K562 (cell line): ENCODE data around the gene EPHX1. TPM values are rescaled to one million over a fixed set of nuclear protein-coding genes. Genes with fewer than 3 reads are reported as not detected.

Experiments used
- ATAC-seq: fragments of 200-7000 bp; cut with Tn5 transposase; 3 replicates; pipeline ENCODE4 v1.9.1; 2020; ENCODE audit warnings: moderate library complexity
- BruUV-seq: library from RNA; stranded (reverse); fragments of 400-500 nt; replicated peaks from 2 replicates; lab custom pipeline; 2021; lab: Mats Ljungman, UMichigan
- CTCF ChIA-PET: fragments of 300-600 bp; formaldehyde crosslinking; extraction: SDS; loops from one replicate; lab custom pipeline; 2021; ENCODE audit warnings: low intra/inter-chr PET ratio; lab: Yijun Ruan, JAX
- POLR2A ChIA-PET: fragments of 300-600, 350-650 bp; sonication (Branson Sonifier 250); formaldehyde crosslinking; extraction: SDS; loops from one replicate; lab custom pipeline; 2021; ENCODE audit warnings: antibody characterized with exemption, inconsistent platforms; lab: Yijun Ruan, JAX
- DNase-seq, 4 experiments: peaks; one replicate each; pipeline versions ENCODE4 v3.0.0 to v3.0.0-alpha.2; 2011 to 2018; ENCODE audit warnings: low spot score in 3 of 4, mixed read lengths in 3 of 4; ENCODE audit errors: extremely low read depth in 1 of 4
- FAIRE-seq: peaks from 2 replicates; lab custom pipeline; 2011; peaks lifted over from hg19 to GRCh38; lab: Jason Lieb, UNC
- H2AFZ ChIP-seq: 2 replicates; pipeline ENCODE4 v1.6.0; 2011; ENCODE audit warnings: low read depth, low read length, control low read depth, inconsistent platforms
- H3K27ac ChIP-seq: fragments of 200-600 bp; 3 replicates; pipeline ENCODE4 v1.8.0; 2011; ENCODE audit warnings: low read depth, mild to moderate bottlenecking, control low read depth, inconsistent platforms, low read length, moderate library complexity, mixed read lengths; ENCODE audit errors: extremely low read depth
- H3K27me3 ChIP-seq, 2 experiments: fragments of 300-600 bp in 1 of 2; 2 replicates in 1 of 2; 3 replicates in 1 of 2; pipeline versions ENCODE4 v1.6.0 to v1.8.0; 2011; ENCODE audit warnings: inconsistent platforms in 2 of 2, low read length in 2 of 2, mild to moderate bottlenecking in 1 of 2, mixed read lengths in 1 of 2, moderate library complexity in 1 of 2; ENCODE audit not compliant: control insufficient read depth in 2 of 2, insufficient read depth in 2 of 2
- H3K36me3 ChIP-seq: fragments of 300-600 bp; 3 replicates; pipeline ENCODE4 v1.8.0; 2011; ENCODE audit warnings: mild to moderate bottlenecking, low read length, inconsistent platforms; ENCODE audit not compliant: control insufficient read depth, insufficient read depth
- H3K4me1 ChIP-seq, 2 experiments: fragments of 200-600 bp in 1 of 2; replicated peaks in 1 of 2; 2 replicates in 1 of 2; 3 replicates in 1 of 2; pipeline versions ENCODE4 v1.5.1 to v1.8.0; 2011; ENCODE audit warnings: inconsistent platforms in 2 of 2, low read length in 2 of 2, mild to moderate bottlenecking in 1 of 2, mixed read lengths in 1 of 2, moderate library complexity in 1 of 2; ENCODE audit not compliant: control insufficient read depth in 2 of 2, insufficient read depth in 2 of 2
- H3K4me2 ChIP-seq: 2 replicates; pipeline ENCODE4 v1.6.1; 2011; ENCODE audit warnings: low read length, control low read depth, inconsistent platforms, mixed read lengths; ENCODE audit not compliant: insufficient read depth
- H3K4me3 ChIP-seq: fragments of 200-600 bp; sonication (generic), shearing (Covaris generic); 2 replicates; pipeline ENCODE4 v1.5.1; 2016; ENCODE audit warnings: control low read depth, inconsistent platforms
- H3K79me2 ChIP-seq: fragments of 200-600 bp; 3 replicates; pipeline ENCODE4 v1.8.0; 2011; ENCODE audit warnings: low read length, inconsistent platforms; ENCODE audit not compliant: control insufficient read depth, insufficient read depth
- H3K9ac ChIP-seq, 2 experiments: 2 replicates each; pipeline versions ENCODE4 v1.6.0 to v1.6.1; 2011; ENCODE audit warnings: low read depth in 2 of 2, low read length in 2 of 2, control low read depth in 1 of 2, inconsistent platforms in 1 of 2, mild to moderate bottlenecking in 1 of 2, mixed read lengths in 1 of 2; ENCODE audit not compliant: insufficient read depth in 1 of 2
- H3K9me1 ChIP-seq: one replicate; pipeline ENCODE4 v1.6.0; 2011; ENCODE audit warnings: inconsistent platforms, mild to moderate bottlenecking, low read length, moderate library complexity; ENCODE audit not compliant: control insufficient read depth, insufficient read depth
- H3K9me3 ChIP-seq: replicated peaks from 2 replicates; pipeline ENCODE4 v1.5.1; 2011; ENCODE audit warnings: low read depth, low read length, inconsistent platforms; ENCODE audit not compliant: control insufficient read depth, insufficient read depth
- H4K20me1 ChIP-seq: replicated peaks from 2 replicates; pipeline ENCODE4 v1.6.1; 2011; ENCODE audit warnings: low read length, inconsistent platforms, mixed read lengths; ENCODE audit not compliant: control insufficient read depth, insufficient read depth
- CBX2 ChIP-seq: fragments of 200-600 bp; sonication (generic); IDR thresholded peaks from one replicate; pipeline ENCODE4 v1.6.1; 2012; ENCODE audit warnings: mild to moderate bottlenecking, low read length, inconsistent platforms; ENCODE audit not compliant: insufficient read depth, poor library complexity, severe bottlenecking
- GABPA ChIP-seq: fragments of 200-800 bp; sonication (Bioruptor generic); conservative IDR thresholded peaks from 2 replicates; pipeline ENCODE4 v1.6.1; 2016; ENCODE audit warnings: low read depth, missing genetic modification characterization, missing compliant biosample characterization
- GTF2F1 ChIP-seq: IDR thresholded peaks from 2 replicates; pipeline ENCODE4 v1.6.1; 2011; ENCODE audit warnings: low read depth, low read length, improper control_type of control experiment
- HMBOX1 ChIP-seq: sonication (generic); IDR thresholded peaks from 2 replicates; pipeline ENCODE4 v1.6.1; 2016
- MBD2 ChIP-seq: sonication (generic); IDR thresholded peaks from 2 replicates; pipeline ENCODE4 v1.6.1; 2016; ENCODE audit warnings: low read depth, borderline replicate concordance
- RBM22 ChIP-seq: fragments of 200-400 bp; formaldehyde crosslinking; IDR thresholded peaks from 2 replicates; pipeline ENCODE4 v1.6.1; 2018; ENCODE audit warnings: low read length, low read depth; ENCODE audit not compliant: poor library complexity, severe bottlenecking
- RNF2 ChIP-seq: sonication (generic); IDR thresholded peaks from 2 replicates; pipeline ENCODE4 v1.6.1; 2016
- TEAD4 ChIP-seq, 2 experiments: sonication (generic) in 1 of 2; formaldehyde crosslinking in 1 of 2; IDR thresholded peaks; 2 replicates each; pipeline versions ENCODE4 v1.6.1 to v1.8.0; 2012 to 2022; ENCODE audit warnings: borderline replicate concordance in 1 of 2, inconsistent platforms in 1 of 2, low read length in 1 of 2, mild to moderate bottlenecking in 1 of 2, missing genetic modification reagents in 1 of 2
- TRIM28 ChIP-seq: fragments of 450-650 bp; IDR thresholded peaks from 2 replicates; pipeline ENCODE4 v1.6.1; 2017
- ZNF165 ChIP-seq: fragments of 250-450 bp; sonication (Bioruptor Pico); IDR thresholded peaks from 2 replicates; pipeline ENCODE4 v1.4.0; 2020; ENCODE audit warnings: borderline replicate concordance
- ZNF212 ChIP-seq: fragments of 450-650 bp; formaldehyde crosslinking; IDR thresholded peaks from 2 replicates; pipeline ENCODE4 v1.4.0; 2020; ENCODE audit warnings: mild to moderate bottlenecking
- ZNF561 ChIP-seq: fragments of 450-650 bp; formaldehyde crosslinking; conservative IDR thresholded peaks from 2 replicates; pipeline ENCODE4 v1.4.0; 2020; ENCODE audit warnings: mild to moderate bottlenecking, moderate library complexity
- ZNF780A ChIP-seq: fragments of 250-450 bp; sonication (Bioruptor Pico); IDR thresholded peaks from 2 replicates; pipeline ENCODE4 v1.5.0; 2021; ENCODE audit warnings: mild to moderate bottlenecking
- WGBS: fragments of 100-300 bp; shearing (Covaris generic); methylation state at CpG from one replicate; pipeline ENCODE4 v1.1.6; 2016; ENCODE audit warnings: low coverage, mixed read lengths; ENCODE audit not compliant: insufficient coverage; ENCODE audit errors: missing lambda C conversion rate; 5-methylcytosine and 5-hydroxymethylcytosine counted together
- in situ Hi-C: fragments of 300-500 bp; cut with MboI; formaldehyde crosslinking; loops from 4 replicates; pipeline ENCODE4 v1.15.0; 2018; ENCODE audit warnings: inconsistent platforms, mixed read lengths
- intact Hi-C: fragments of 100-400 bp; cut with micrococcal nuclease; formaldehyde crosslinking; loops from 2 replicates; pipeline ENCODE4 v1.14.2; 2022
- polyA plus RNA-seq, 8 experiments: library from polyadenylated mRNA; depleted of rRNA in 4 of 8; stranded (reverse) in 5 of 8; unstranded in 3 of 8; fragments of >200 nt; fragmentation: Nextera tagmentation in 2 of 8; fragmentation: Illumina TruSeq in 1 of 8; extraction: Ambion mirVana in 2 of 8; extraction: Trizol in 1 of 8; gene quantifications; 2 replicates each; pipeline versions ENCODE4 v1.2.1 to v1.2.3, GENCODE V29; 2011 to 2014; ENCODE audit warnings: inconsistent platforms in 1 of 8, missing spikeins in 1 of 8
- total RNA-seq, 7 experiments: library from RNA; depleted of rRNA in 6 of 7; stranded (reverse); fragments of >200 nt in 6 of 7; fragmentation: Illumina TruSeq in 2 of 7; extraction: Trizol in 2 of 7; gene quantifications; 2 replicates each; pipeline versions ENCODE4 v1.2.1 to v1.2.3, GENCODE V29; 2011 to 2021; ENCODE audit warnings: low replicate concordance in 1 of 7
- TF ChIP-seq, protein P1 (sequence below): IDR thresholded peaks from 2 replicates; pipeline ENCODE4 v1.6.1; 2014; ENCODE audit warnings: antibody characterized with exemption
- TF ChIP-seq, protein P2 (sequence below): sonication (generic); formaldehyde crosslinking; IDR thresholded peaks from 2 replicates; pipeline ENCODE4 v1.5.0; 2020; ENCODE audit warnings: missing genetic modification reagents
- TF ChIP-seq, protein P3 (sequence below): fragments of 450-650 bp; formaldehyde crosslinking; IDR thresholded peaks from 2 replicates; pipeline ENCODE4 v1.4.0; 2022; ENCODE audit warnings: mild to moderate bottlenecking, moderate library complexity
- TF ChIP-seq, protein P4 (sequence below): fragments of 450-650 bp; IDR thresholded peaks from 2 replicates; pipeline ENCODE4 v1.7.0; 2016; ENCODE audit warnings: borderline replicate concordance

EPHX1 gene
- total and polyA plus RNA-seq, 9 of the 15 experiments (the other 6 are each of a cell fraction or from before 2014, with no cell fraction given), result 0.21 to 27.0 (median 6.7) TPM

DNA sequence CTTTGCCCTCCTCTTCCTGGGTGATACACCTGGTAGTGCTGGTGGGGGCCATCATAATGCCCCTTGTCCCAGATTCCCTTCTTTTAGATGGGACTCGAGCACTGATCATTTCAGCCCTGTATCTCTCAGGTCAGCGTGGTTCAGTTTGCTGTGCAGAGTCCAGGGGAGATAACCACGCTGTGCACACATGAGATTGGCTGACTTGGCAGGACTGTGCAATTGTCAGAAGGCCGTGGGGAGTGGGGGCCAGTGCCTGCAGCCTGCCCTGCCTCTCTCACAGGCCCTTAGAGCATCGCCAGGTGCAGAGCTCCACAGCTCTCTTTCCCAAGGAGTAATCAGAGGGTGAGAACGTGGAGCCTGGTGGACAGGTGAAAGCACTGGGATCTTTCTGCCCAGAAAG lies 15.2 kb downstream of the EPHX1 start:
- POLR2A ChIA-PET, result interaction anchor here (0.5 to 2.2 kb wide), 4 partner anchors 11 to 47 kb away, joined by 3 to 8 read pairs (median 7); partner anchors contain the start of gene SRP9
- FAIRE-seq (peak; percentile 86), ATAC-seq (peak; percentile 83), DNase-seq (peak in 3 of 4 experiments; percentile 28 to 63 (median 54))
- H3K36me3 ChIP-seq, result no peaks in the 10 kb centered on the region
- no peak overlapping the region for H2AFZ ChIP-seq
- 8% methylated on average over 6 of the region's 6 CpGs for WGBS
- in situ Hi-C loops, result no loop called here
- H3K27me3 ChIP-seq, result no peaks in the 10 kb centered on the region
- no TSS peak for BruUV-seq
- H3K9me1 ChIP-seq, result peaks cover 5% of the 10 kb centered on the region
- H3K27ac ChIP-seq, result no peak overlapping the region
- intact Hi-C loops, result no loop called here
- no peaks in the 10 kb centered on the region for H3K79me2 ChIP-seq
- H3K4me2 ChIP-seq, result no peak overlapping the region; the same call in 1 of the 2 replicates
- CTCF ChIA-PET, result no interaction called here
- peak overlapping the region in 1 of 2 experiments; percentile 86; a peak in 2 of 4 replicates for H3K9ac ChIP-seq
- no peaks in the 10 kb centered on the region for H3K9me3 ChIP-seq
- H4K20me1 ChIP-seq, result no peaks in the 10 kb centered on the region; the same call in none of the 2 replicates
- no peak overlapping the region for H3K4me3 ChIP-seq
- H3K4me1 ChIP-seq, result peaks cover 24 to 40% of the 10 kb centered on the region in 2 experiments; a peak in 4 of 5 replicates
- TF ChIP-seq TRIM28 (no peak), RNF2 (no peak), ZNF165 (CRISPR knock-in tag) (no peak), ZNF212 (CRISPR knock-in tag) (no peak), HMBOX1 (no peak), ZNF780A (CRISPR knock-in tag) (no peak), GTF2F1 (no peak), CBX2 (no peak), GABPA (no peak), TEAD4 (IDR thresholded peaks at IDR 0.05; ENCODE audit: low read length) (peak; percentile 31; the same call in 1 of the 2 replicates), TEAD4 (CRISPR knock-in tag; IDR thresholded peaks at IDR 0.05; ENCODE audit: borderline replicate concordance) (no peak), MBD2 (no peak), RBM22 (no peak), ZNF561 (CRISPR knock-in tag) (no peak)
- TF ChIP-seq, protein P1, sequence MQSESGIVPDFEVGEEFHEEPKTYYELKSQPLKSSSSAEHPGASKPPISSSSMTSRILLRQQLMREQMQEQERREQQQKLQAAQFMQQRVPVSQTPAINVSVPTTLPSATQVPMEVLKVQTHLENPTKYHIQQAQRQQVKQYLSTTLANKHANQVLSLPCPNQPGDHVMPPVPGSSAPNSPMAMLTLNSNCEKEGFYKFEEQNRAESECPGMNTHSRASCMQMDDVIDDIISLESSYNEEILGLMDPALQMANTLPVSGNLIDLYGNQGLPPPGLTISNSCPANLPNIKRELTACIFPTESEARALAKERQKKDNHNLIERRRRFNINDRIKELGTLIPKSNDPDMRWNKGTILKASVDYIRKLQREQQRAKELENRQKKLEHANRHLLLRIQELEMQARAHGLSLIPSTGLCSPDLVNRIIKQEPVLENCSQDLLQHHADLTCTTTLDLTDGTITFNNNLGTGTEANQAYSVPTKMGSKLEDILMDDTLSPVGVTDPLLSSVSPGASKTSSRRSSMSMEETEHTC, result no peak
- TF ChIP-seq, protein P2, sequence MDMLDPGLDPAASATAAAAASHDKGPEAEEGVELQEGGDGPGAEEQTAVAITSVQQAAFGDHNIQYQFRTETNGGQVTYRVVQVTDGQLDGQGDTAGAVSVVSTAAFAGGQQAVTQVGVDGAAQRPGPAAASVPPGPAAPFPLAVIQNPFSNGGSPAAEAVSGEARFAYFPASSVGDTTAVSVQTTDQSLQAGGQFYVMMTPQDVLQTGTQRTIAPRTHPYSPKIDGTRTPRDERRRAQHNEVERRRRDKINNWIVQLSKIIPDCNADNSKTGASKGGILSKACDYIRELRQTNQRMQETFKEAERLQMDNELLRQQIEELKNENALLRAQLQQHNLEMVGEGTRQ (CRISPR knock-in tag), result no peak
- TF ChIP-seq, protein P3, sequence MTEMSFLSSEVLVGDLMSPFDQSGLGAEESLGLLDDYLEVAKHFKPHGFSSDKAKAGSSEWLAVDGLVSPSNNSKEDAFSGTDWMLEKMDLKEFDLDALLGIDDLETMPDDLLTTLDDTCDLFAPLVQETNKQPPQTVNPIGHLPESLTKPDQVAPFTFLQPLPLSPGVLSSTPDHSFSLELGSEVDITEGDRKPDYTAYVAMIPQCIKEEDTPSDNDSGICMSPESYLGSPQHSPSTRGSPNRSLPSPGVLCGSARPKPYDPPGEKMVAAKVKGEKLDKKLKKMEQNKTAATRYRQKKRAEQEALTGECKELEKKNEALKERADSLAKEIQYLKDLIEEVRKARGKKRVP (CRISPR knock-in tag), result no peak
- TF ChIP-seq, protein P4, sequence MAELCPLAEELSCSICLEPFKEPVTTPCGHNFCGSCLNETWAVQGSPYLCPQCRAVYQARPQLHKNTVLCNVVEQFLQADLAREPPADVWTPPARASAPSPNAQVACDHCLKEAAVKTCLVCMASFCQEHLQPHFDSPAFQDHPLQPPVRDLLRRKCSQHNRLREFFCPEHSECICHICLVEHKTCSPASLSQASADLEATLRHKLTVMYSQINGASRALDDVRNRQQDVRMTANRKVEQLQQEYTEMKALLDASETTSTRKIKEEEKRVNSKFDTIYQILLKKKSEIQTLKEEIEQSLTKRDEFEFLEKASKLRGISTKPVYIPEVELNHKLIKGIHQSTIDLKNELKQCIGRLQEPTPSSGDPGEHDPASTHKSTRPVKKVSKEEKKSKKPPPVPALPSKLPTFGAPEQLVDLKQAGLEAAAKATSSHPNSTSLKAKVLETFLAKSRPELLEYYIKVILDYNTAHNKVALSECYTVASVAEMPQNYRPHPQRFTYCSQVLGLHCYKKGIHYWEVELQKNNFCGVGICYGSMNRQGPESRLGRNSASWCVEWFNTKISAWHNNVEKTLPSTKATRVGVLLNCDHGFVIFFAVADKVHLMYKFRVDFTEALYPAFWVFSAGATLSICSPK, result no peak
